ENCODE measurements around the gene FMNL1. TPM values are rescaled to one million over a fixed set of nuclear protein-coding genes. Genes with fewer than 3 reads are reported as not detected.

Gene FMNL1
- total and polyA plus RNA-seq, 10 of the 15 experiments (the other 5 are each of a cell fraction or from before 2014, with no cell fraction given) = 3.3 to 108 (median 19.5) TPM

GRCh38 chr17:45264988-45265387 is 43.3 kb downstream of the FMNL1 start:
- Histone ChIP-seq H2AFZ (ENCODE audit: control insufficient read depth, low read depth, low read length) (no peak overlapping the region), H3K27ac (ENCODE audit: control insufficient read depth, insufficient read depth) (no peak overlapping the region), H3K27me3 (replicated peaks in 1 of 2; ENCODE audit: control insufficient read depth in 2 of 2, insufficient read depth in 2 of 2, low read length in 1 of 2) (no peaks in the 10 kb centered on the region), H3K4me2 (ENCODE audit: control insufficient read depth, insufficient read depth) (no peak overlapping the region), H3K9ac (ENCODE audit: control insufficient read depth, insufficient read depth, low read length) (no peak overlapping the region), H3K9me3 (replicated peaks; ENCODE audit: control insufficient read depth, insufficient read depth, low read length) (no peaks in the 10 kb centered on the region), H4K20me1 (ENCODE audit: control insufficient read depth, insufficient read depth) (0 out of 2 replicates have a peak, but pooled peaks cover 2% of the 10 kb centered on the region), H3K4me1 (ENCODE audit: control insufficient read depth, insufficient read depth, low read length) (peaks cover 18% of the 10 kb centered on the region), H3K36me3 (ENCODE audit: control insufficient read depth in 2 of 2, insufficient read depth in 2 of 2, low read length in 1 of 2) (peaks cover 34 to 42% of the 10 kb centered on the region in 2 experiments), H3K4me3 (no peak overlapping the region), H3K79me2 (ENCODE audit: control insufficient read depth, insufficient read depth, low read length) (no peaks in the 10 kb centered on the region)
- ChIA-PET RAD21 (ENCODE audit: unreplicated experiment) (no interaction called here), CTCF (interaction anchor here (2.1 kb wide), 1 partner anchor 12 kb away, joined by 7 read pairs; no protein-coding TSS in a partner anchor), SMC1A (ENCODE audit: uncharacterized antibody, unreplicated experiment) (no interaction called here), POLR2A (no interaction called here)
- DNase-seq (ENCODE audit: low read depth, low spot score) (no peak), ATAC-seq (no peak), FAIRE-seq (no peak)
- in situ Hi-C loops (cut with MboI) = loop anchor here (25.0 kb wide), 1 partner anchor 347 kb away; no protein-coding TSS in a partner anchor
- BruUV-seq (replicated peaks) = no TSS peak
- TF ChIP-seq BCL11A (IDR thresholded peaks at IDR 0.05; ENCODE audit: low read depth, low read length) (no peak), KDM1A (IDR thresholded peaks at IDR 0.05; ENCODE audit: borderline replicate concordance) (no peak), RFX5 (IDR thresholded peaks at IDR 0.05; ENCODE audit: low read depth, low read length) (no peak), EP300 (IDR thresholded peaks at IDR 0.05; ENCODE audit: borderline replicate concordance in 1 of 2, control insufficient read depth in 1 of 2, low read depth in 2 of 2, low read length in 2 of 2) (no peak), CBX3 (IDR thresholded peaks at IDR 0.05; ENCODE audit: borderline replicate concordance, low read depth) (no peak), DPF2 (IDR thresholded peaks at IDR 0.05) (no peak), ZBTB11 (CRISPR knock-in tag; IDR thresholded peaks at IDR 0.05) (no peak)
- WGBS (ENCODE audit: insufficient coverage, insufficient replicate concordance, low lambda C conversion rate, missing lambda C conversion rate) = 82% methylated on average over 8 of the region's 8 CpGs
- intact Hi-C loops (cut with micrococcal nuclease; ENCODE audit: unreplicated experiment) = no loop called here
